ENCODE data around the gene METRNL.
"Not testable (repeated sequence)": the region's sequence is repeated elsewhere in the genome, so short reads cannot be mapped to it uniquely, and the experiment has no call there.

METRNL gene

GRCh38 chr17:83052241-83052564, 27.2 kb upstream of the METRNL start:
- no peak for DNase-seq (ENCODE audit: low spot score)

- DNase-seq (ENCODE audit: low spot score) = no peak
These were observed 26.3 kb upstream of the METRNL start for GRCh38 chr17:83053021-83053681.

GRCh38 chr17:83053739-83054451, 25.5 kb upstream of the METRNL start:
- DNase-seq (ENCODE audit: low spot score) = peak; percentile 39

- no peak for DNase-seq (ENCODE audit: low spot score)
These were observed 24.8 kb upstream of the METRNL start for GRCh38 chr17:83054518-83055125.

GRCh38 chr17:83055176-83055575, 24.2 kb upstream of the METRNL start:
- DNase-seq (ENCODE audit: low spot score) = not testable (repeated sequence)

GRCh38 chr17:83055911-83056582, 23.4 kb upstream of the METRNL start:
- DNase-seq (ENCODE audit: low spot score) = no peak

GRCh38 chr17:83056583-83057396, 22.6 kb upstream of the METRNL start:
- no peak for DNase-seq (ENCODE audit: low spot score)

- no peak for DNase-seq (ENCODE audit: low spot score)
These were observed 22.0 kb upstream of the METRNL start for GRCh38 chr17:83057397-83057761.

GRCh38 chr17:83057793-83058265, 21.6 kb upstream of the METRNL start:
- no peak for DNase-seq (ENCODE audit: low spot score)

GRCh38 chr17:83058266-83058798, 21.1 kb upstream of the METRNL start:
- no peak for DNase-seq (ENCODE audit: low spot score)

GRCh38 chr17:83061586-83061985, 17.8 kb upstream of the METRNL start:
- no peak for DNase-seq (ENCODE audit: low spot score)

GRCh38 chr17:83062011-83062817, 17.2 kb upstream of the METRNL start:
- DNase-seq (ENCODE audit: low spot score) = no peak

- DNase-seq (ENCODE audit: low spot score) = no peak
These were observed 16.4 kb upstream of the METRNL start for GRCh38 chr17:83062818-83063671.

- DNase-seq (ENCODE audit: low spot score) = no peak
These were observed 15.2 kb upstream of the METRNL start for GRCh38 chr17:83064021-83064731.

- no peak for DNase-seq (ENCODE audit: low spot score)
These were observed 14.4 kb upstream of the METRNL start for GRCh38 chr17:83064732-83065659.

- DNase-seq (ENCODE audit: low spot score) = no peak
These were observed 13.5 kb upstream of the METRNL start for GRCh38 chr17:83065660-83066542.

- not testable (repeated sequence) for DNase-seq (ENCODE audit: low spot score)
These were observed 12.9 kb upstream of the METRNL start for GRCh38 chr17:83066543-83066890.

All from germinal center (tissue), 1 donor.